Activated CD4-positive, alpha-beta T cell treated with anti-CD3 and anti-CD28 coated beads for 48 hours (primary cell): ENCODE results near the gene FHDC1.

ENCODE experiments used
- DNase-seq: peaks from one replicate; pipeline ENCODE4 v3.0.0-alpha.2; 2020

Gene FHDC1

GRCh38 chr4:153014460-153014859 is 78.3 kb downstream of the FHDC1 start:
- DNase-seq = no peak

- DNase-seq = no peak
Measured at GRCh38 chr4:153016592-153016991, 80.5 kb downstream of the FHDC1 start.

- DNase-seq = no peak
Measured at GRCh38 chr4:153018031-153018430, 81.9 kb downstream of the FHDC1 start.

GRCh38 chr4:153018684-153019083 is 82.6 kb downstream of the FHDC1 start:
- no peak for DNase-seq

GRCh38 chr4:153019906-153020305 is 83.8 kb downstream of the FHDC1 start:
- no peak for DNase-seq

GRCh38 chr4:153020457-153020856 is 84.3 kb downstream of the FHDC1 start:
- peak; percentile 5 for DNase-seq

- no peak for DNase-seq
Measured at GRCh38 chr4:153021276-153021675, 85.2 kb downstream of the FHDC1 start.

GRCh38 chr4:153022241-153022715 is 86.2 kb downstream of the FHDC1 start:
- no peak for DNase-seq

GRCh38 chr4:153023139-153023538 is 87.0 kb downstream of the FHDC1 start:
- no peak for DNase-seq

GRCh38 chr4:153023692-153024394 is 87.7 kb downstream of the FHDC1 start:
- no peak for DNase-seq

GRCh38 chr4:153024466-153024865 is 88.3 kb downstream of the FHDC1 start:
- no peak for DNase-seq

- no peak for DNase-seq
Measured at GRCh38 chr4:153025406-153025805, 89.3 kb downstream of the FHDC1 start.

GRCh38 chr4:153026591-153027346 is 90.6 kb downstream of the FHDC1 start:
- DNase-seq = no peak

GRCh38 chr4:153027866-153028265 is 91.7 kb downstream of the FHDC1 start:
- no peak for DNase-seq

GRCh38 chr4:153028535-153028934 is 92.4 kb downstream of the FHDC1 start:
- DNase-seq = no peak
